HL-60/S4 (cell line): ENCODE data around the gene REC114.
"Not testable (repeated sequence)": the region's sequence is repeated elsewhere in the genome, so short reads cannot be mapped to it uniquely, and the experiment has no call there.

ENCODE experiments used
- in situ Hi-C: fragments of 300-500 bp; cut with MboI; formaldehyde crosslinking; loops from 2 replicates; pipeline ENCODE4 v1.14.3; 2022; ENCODE audit warnings: low sequenced_read_pairs

The REC114 gene

GRCh38 chr15:73524919-73525318 is 82.0 kb downstream of the REC114 start:
- in situ Hi-C loops: no loop called here

GRCh38 chr15:73527598-73527997 is 84.6 kb downstream of the REC114 start:
- in situ Hi-C loops: no loop called here

DNA sequence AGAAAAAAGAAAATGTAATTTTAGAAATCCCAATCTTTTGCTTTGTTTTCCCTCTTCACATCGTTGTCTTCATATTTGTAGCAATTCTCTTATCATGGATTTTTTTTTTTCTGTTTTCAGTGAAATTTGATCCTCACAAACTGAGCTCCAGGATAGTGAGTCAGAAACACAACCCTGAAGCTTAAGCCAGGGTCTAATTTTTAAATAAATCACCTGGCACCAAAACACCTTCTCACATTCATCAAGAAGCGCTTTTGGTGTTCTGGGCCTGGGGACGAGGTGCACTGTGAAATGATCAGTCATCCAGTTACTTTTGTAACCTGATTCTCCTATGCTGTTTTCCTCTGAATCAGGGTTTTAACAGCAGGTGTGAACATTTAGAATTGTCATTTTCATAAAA is 87.7 kb downstream of the REC114 start:
- in situ Hi-C loops: no loop called here

- in situ Hi-C loops: no loop called here
Measured at GRCh38 chr15:73538123-73538522, 95.2 kb downstream of the REC114 start.

DNA sequence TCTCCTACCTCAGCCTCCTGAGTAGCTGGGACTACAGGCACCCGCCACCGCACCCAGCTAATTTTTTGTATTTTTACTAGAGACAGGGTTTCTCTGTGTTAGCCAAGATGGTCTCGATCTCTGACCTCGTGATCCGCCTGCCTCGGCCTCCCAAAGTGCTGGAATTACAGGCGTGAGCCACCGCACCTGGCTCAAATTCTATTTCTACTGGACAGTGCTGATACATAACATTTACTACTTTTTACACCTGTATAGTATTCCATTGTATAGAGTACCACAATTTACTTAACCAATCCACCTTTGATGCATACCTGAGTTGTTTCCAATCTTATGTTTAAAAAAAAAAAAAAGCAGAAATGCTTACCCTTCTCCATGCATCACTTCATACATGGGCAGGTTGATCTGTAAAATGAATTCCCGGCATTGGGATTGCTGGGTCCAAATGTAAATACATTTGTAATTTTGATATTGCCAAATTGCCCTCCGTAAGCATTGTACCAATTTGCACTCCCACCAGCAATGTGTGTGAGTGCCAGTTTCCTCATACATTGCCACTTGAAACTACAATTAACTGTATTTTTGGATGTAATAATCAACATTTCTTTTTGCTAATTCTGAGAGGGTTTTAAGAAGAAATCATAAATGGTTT is 95.7 kb downstream of the REC114 start:
- in situ Hi-C loops: no loop called here

DNA sequence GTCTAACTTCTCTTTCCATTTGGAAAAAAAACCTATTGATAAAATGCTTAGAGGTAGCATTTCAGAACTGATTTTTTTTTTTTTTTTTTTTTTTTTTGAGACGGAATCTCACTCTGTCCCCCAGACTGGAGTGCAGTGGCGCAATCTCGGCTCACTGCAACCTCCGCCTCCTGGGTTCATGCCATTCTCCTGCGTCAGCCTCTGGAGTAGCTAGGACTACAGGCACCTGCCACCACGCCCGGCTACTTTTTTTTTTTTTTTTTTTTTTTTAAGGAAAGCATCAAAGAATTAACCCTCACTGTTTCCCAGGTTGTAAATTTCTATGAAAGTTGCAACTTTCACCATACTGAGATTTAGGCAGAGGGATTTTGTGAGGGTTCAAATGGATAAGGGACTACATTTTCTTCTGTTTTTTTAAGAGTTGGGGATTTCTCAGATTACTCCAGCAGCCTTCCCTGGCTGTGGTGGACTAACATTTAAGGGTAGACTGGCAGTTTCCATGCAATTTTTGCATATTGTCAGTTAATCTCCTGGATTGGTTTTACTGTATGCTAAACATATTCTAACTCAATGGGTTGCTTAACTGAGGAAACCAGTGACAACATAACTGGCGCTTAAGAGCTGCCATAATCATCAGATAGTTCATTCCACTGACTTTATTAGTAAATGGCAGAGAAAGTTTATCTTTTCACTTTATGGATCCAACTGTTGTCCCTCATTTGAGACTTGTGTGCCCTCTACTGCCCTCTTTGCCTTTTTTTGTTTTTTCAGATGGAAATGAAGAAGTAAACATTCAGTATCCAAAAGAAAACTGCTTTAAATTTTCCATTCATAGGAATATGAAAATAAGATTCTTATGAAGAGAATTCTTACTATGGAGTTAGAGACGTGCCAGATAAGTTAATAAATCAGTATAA is 96.5 kb downstream of the REC114 start:
- in situ Hi-C loops: no loop called here

- in situ Hi-C loops: no loop called here
Measured at GRCh38 chr15:73540161-73540560, 97.2 kb downstream of the REC114 start.

DNA sequence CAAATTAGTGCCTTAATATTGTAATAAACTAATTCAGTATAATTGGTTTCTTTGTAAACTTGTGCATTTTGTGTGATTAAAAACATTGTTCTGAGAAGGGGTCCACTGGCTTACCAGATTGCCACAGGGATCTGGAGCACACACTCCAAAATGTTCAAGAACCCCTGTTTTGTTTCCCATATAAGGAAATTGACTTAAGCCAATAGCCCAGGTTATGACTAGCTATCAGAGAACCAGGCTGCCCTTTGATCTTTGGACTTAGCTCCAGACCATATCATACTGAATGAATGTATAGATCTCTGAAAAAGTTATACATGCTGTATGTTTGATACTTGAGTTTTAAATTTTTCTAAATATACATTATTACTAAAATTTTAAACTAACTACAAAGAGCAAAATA is 98.5 kb downstream of the REC114 start:
- in situ Hi-C loops: no loop called here

- in situ Hi-C loops: not testable (repeated sequence)
Measured at GRCh38 chr15:73548925-73549324, 106.0 kb downstream of the REC114 start.

- in situ Hi-C loops: no loop called here
Measured at GRCh38 chr15:73550190-73550589, 107.2 kb downstream of the REC114 start.

DNA sequence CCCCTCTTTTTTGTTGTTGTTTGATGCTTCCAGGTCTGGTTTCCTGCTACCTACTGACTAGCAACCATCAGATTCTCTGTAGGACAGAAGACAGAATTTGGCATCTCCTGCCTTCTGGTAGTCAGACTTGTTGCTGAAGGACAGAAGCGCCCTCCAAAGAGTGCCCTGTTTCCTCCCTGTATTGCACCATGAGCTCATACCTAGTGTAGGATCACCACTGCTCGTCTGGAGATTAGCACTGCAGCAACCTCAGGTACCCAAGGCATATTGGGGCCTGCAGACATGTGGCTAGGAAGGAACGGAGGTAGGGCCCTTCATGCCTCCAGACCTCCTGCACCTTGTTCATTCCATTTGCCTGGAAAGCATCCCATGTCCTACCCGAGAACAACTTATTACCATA is 112.1 kb downstream of the REC114 start:
- in situ Hi-C loops: no loop called here

GRCh38 chr15:73558529-73558928 is 115.6 kb downstream of the REC114 start:
- in situ Hi-C loops: no loop called here

GRCh38 chr15:73560501-73561117 is 117.6 kb downstream of the REC114 start:
- in situ Hi-C loops: no loop called here

- in situ Hi-C loops: no loop called here
Measured at GRCh38 chr15:73564255-73564654, 121.3 kb downstream of the REC114 start.

- in situ Hi-C loops: no loop called here
Measured at GRCh38 chr15:73567020-73567419, 124.1 kb downstream of the REC114 start.

- in situ Hi-C loops: no loop called here
Measured at GRCh38 chr15:73568564-73569280, 125.8 kb downstream of the REC114 start.

DNA sequence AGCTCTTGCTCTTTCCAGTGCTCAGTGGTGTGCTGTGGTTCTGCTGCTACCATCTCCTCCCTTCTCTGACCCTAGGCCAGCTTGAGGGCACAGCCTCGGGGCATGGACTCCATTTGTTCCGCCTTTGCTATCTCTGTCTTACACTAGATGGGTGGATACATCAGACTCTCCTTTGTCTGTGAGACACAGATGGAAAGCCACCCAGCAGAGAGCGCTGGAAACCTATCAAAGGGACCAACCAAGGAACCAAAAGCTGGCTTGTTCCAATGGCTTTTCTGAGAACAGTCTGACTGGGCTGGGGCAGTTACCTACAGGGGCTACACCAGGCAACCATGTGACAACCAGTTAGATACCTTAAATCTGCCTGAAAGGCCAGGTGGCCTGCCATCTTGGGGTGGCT is 126.4 kb downstream of the REC114 start:
- in situ Hi-C loops: no loop called here

DNA sequence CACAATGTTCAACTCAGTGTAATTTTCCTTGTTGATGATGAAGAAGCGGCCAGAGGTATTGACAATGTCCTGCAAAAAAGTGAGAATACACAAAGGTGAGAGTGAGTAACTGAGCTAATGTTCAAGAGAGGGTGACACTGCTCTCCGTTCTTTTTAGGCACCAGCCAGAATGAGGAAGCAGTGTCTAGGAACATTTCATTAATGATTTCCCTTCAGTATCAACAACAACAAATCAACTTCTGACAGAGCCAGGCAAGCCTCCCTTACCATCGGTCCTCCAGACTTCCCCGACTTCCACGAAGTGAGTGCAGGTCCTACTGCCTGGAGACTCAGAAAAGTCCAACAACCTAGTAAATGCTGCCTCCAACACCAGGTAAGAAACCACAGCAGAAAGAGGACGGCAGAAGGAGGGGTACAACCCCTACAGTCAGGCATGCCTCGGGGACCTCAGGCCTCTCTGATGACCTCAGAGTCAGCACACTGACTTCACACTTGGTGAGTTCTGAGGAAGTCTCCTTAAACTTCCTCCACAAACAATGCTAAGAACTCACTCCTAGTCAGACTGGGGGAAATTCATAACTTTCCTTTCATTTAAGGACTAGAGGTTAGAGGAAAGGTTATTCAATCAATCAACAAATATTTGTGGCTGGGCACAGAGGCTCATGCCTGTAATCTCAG is 127.5 kb downstream of the REC114 start:
- in situ Hi-C loops: no loop called here

DNA sequence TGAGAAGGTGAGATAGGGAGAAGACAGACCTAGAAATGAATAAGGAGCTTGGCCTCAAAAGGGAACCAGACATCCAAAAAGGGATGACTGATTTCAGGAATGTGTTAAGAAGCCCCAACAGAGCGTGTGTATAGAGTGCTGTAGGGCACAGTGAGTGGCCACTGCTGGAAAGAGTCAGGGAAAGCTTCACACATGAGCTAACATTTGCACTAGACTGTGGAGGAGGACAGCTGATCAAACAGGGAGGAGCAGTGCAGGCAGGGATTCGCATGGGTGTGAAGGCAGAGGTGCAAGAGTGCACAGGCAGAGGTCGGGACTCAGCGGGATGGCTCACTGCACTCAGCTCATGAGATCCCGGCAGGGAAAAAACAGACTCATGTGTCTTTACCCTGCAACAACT is 128.4 kb downstream of the REC114 start:
- in situ Hi-C loops: no loop called here

- in situ Hi-C loops: no loop called here
Measured at GRCh38 chr15:73572296-73572695, 129.3 kb downstream of the REC114 start.

- in situ Hi-C loops: no loop called here
Measured at GRCh38 chr15:73573037-73573436, 130.1 kb downstream of the REC114 start.
